Aorta (tissue), 5 donors: ENCODE results near the gene PRICKLE2. TPM values are rescaled to one million over a fixed set of nuclear protein-coding genes. Genes with fewer than 3 reads are reported as not detected.

Experiments
- ATAC-seq: fragments of 200-7000 bp; cut with Tn5 transposase; one replicate; pipeline ENCODE4 v1.9.1; 2022; ENCODE audit warnings: moderate library complexity; ENCODE audit not compliant: low FRiP score
- DNase-seq, 2 donors: peaks; one replicate each; pipeline ENCODE4 v3.0.0-alpha.2; 2020
- H3K27ac ChIP-seq, 2 donors: one replicate each; pipeline ENCODE4 v1.5.1; 2013; ENCODE audit warnings: low read length in 2 of 2, mild to moderate bottlenecking in 2 of 2, moderate library complexity in 2 of 2, control low read depth in 1 of 2, inconsistent platforms in 1 of 2, low read depth in 1 of 2
- H3K27me3 ChIP-seq, 2 donors: one replicate each; pipeline ENCODE4 v1.6.1; 2013; ENCODE audit warnings: control low read depth in 1 of 2, low read length in 1 of 2, mild to moderate bottlenecking in 1 of 2, moderate library complexity in 1 of 2; ENCODE audit not compliant: insufficient read depth in 2 of 2, control insufficient read depth in 1 of 2
- H3K36me3 ChIP-seq, 2 donors: one replicate each; pipeline ENCODE4 v1.6.1; 2013; ENCODE audit warnings: control low read depth in 1 of 2, low read length in 1 of 2, mild to moderate bottlenecking in 1 of 2; ENCODE audit not compliant: insufficient read depth in 2 of 2, control insufficient read depth in 1 of 2
- H3K4me1 ChIP-seq, 2 donors: one replicate each; pipeline ENCODE4 v1.6.1; 2013; ENCODE audit warnings: low read length in 2 of 2, control low read depth in 1 of 2, mild to moderate bottlenecking in 1 of 2, moderate library complexity in 1 of 2; ENCODE audit not compliant: insufficient read depth in 2 of 2, control insufficient read depth in 1 of 2
- H3K4me3 ChIP-seq, 2 donors: one replicate each; pipeline ENCODE4 v1.5.1; 2013; ENCODE audit warnings: low read length in 2 of 2, control low read depth in 1 of 2, mild to moderate bottlenecking in 1 of 2
- H3K9me3 ChIP-seq: one replicate; pipeline ENCODE4 v1.6.1; 2013; ENCODE audit warnings: mild to moderate bottlenecking, low read length; ENCODE audit not compliant: control insufficient read depth
- WGBS, 2 donors: extraction: QIAGEN DNeasy Blood & Tissue Kit; methylation state at CpG; one replicate each; pipeline ENCODE4 v1.1.7; 2013; 5-methylcytosine and 5-hydroxymethylcytosine counted together
- intact Hi-C, 2 donors: fragments of 100-400 bp; cut with DNase I; formaldehyde crosslinking; loops; one replicate each; pipeline versions ENCODE4 v1.14.2 to v1.15.0; 2022
- polyA plus RNA-seq, 2 donors: library from polyadenylated mRNA; stranded (reverse); fragments of 200-250 nt; gene quantifications; one replicate each; pipeline ENCODE4 v1.2.3, GENCODE V29; 2013
- total RNA-seq, 2 donors: library from RNA; stranded (reverse); fragmentation: NEBNext Ultra II Directional; extraction: Animal tissue kit (Norgen Biotek cat#: 25700); gene quantifications; one replicate each; pipeline ENCODE4 v1.2.1, GENCODE V29; 2021
- donor health status: healthy with polysubstance abuse.
- donor health status: Bipolar disorder and iron deficiency.
- donor health status: DM: no; HTN: no; CAD: no.
- donor health status: DM: no; HTN: no; CAD: no.
- donor health status: DM: yes; HTN: yes; CAD: no.

The PRICKLE2 gene
- total and polyA plus RNA-seq, 4 donors: 2.1 to 42.1 (median 13.9) TPM

DNA sequence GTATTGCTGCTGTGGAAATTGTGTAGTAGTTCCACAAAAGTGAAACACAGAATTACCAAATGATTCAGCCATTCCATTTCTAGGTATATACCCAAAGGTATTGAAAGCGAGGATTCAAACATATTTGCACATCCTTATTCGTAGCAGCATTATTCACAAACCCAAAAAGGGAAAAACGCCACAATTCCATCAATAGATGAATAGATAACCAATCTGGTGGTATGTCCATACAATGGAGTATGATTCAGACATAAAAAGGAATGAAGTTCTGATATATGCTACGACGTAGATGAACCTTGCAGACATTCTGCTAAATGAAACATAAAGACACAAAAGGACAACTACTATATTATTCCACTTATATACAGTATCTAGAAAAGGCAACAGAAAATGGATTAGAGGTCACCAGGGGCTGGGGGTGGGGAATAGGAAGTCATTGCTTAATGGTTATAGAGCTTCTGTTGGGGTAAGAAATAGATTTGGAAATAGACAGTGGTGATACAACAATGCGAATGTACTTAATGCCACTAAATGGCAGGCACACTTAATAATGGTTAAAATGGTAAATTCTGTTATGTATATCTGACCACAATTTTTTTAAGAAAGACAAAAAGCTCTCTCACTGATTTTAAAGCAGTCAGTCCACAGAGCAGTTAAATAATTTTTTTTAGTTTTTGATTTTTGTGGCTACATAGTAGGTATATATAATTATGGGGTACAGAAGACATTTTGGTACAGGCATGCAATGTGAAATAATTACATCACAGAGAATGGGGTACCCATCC lies 150.2 kb downstream of the PRICKLE2 start:
- Histone ChIP-seq H3K36me3 (no peaks in the 10 kb centered on the region), H3K27ac (no peak overlapping the region), H3K27me3 (no peaks in the 10 kb centered on the region), H3K9me3 (no peaks in the 10 kb centered on the region), H3K4me3 (no peak overlapping the region), H3K4me1 (no peaks in the 10 kb centered on the region)
- 95 to 96% methylated on average over 6 of the region's 6 CpGs for WGBS, 2 donors
- ATAC-seq (no peak), DNase-seq (no peak)
- intact Hi-C loops: no loop called here

- H3K27me3 ChIP-seq: no peaks in the 10 kb centered on the region
- intact Hi-C loops: no loop called here
- no peak overlapping the region for H3K27ac ChIP-seq
- H3K9me3 ChIP-seq: no peaks in the 10 kb centered on the region
- no peaks in the 10 kb centered on the region for H3K4me1 ChIP-seq
- H3K4me3 ChIP-seq: no peak overlapping the region
- DNase-seq (no peak), ATAC-seq (no peak)
- WGBS, 2 donors: 82 to 85% methylated on average over 3 of the region's 3 CpGs
- no peaks in the 10 kb centered on the region for H3K36me3 ChIP-seq
Measured at GRCh38 chr3:64074060-64074459, 151.2 kb downstream of the PRICKLE2 start.

DNA sequence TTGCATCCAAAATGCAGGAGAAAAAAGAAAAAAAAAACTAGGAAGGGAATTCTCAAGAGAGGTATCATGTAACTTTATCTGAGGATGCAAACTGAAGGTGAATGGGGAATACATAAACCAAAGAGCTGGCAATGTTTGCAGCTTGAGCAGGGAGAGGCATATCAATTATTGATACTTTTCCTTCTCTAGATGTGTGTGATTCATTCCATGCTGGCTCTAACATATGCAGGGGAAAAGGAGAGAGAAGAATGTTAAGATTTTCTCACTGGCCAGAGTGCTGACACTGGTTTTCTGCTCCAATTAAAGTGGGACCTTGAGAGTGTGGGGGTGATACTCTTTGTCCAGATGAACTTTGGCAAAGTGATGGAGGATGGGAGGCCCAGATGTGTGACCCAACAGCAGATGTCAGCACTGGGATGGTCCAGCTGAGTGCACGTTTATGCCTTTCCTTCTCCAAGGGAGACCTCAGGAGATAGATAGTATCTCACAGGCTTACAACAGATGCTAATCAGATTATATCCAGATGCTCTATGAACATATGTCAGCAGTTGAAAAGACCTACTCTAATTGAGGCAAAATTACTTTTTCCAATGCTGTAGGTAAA lies 152.0 kb downstream of the PRICKLE2 start:
- ATAC-seq (no peak), DNase-seq (no peak)
- no peaks in the 10 kb centered on the region for H3K9me3 ChIP-seq
- no peak overlapping the region for H3K4me3 ChIP-seq
- 39 to 41% methylated on average over 1 of the region's 1 CpG for WGBS, 2 donors
- no peaks in the 10 kb centered on the region for H3K27me3 ChIP-seq
- no peaks in the 10 kb centered on the region for H3K36me3 ChIP-seq
- H3K27ac ChIP-seq: no peak overlapping the region
- intact Hi-C loops: no loop called here
- H3K4me1 ChIP-seq: no peaks in the 10 kb centered on the region

GRCh38 chr3:64072126-64072525 lies 153.1 kb downstream of the PRICKLE2 start:
- ATAC-seq: no peak
- H3K4me3 ChIP-seq: no peak overlapping the region
- H3K9me3 ChIP-seq: no peaks in the 10 kb centered on the region
- DNase-seq: no peak
- WGBS, 2 donors: 88% methylated on average over 2 of the region's 2 CpGs
- no peaks in the 10 kb centered on the region for H3K27me3 ChIP-seq
- H3K4me1 ChIP-seq: no peaks in the 10 kb centered on the region
- intact Hi-C loops: no loop called here
- no peak overlapping the region for H3K27ac ChIP-seq
- no peaks in the 10 kb centered on the region for H3K36me3 ChIP-seq

- Histone ChIP-seq H3K36me3 (no peaks in the 10 kb centered on the region), H3K4me3 (no peak overlapping the region), H3K27me3 (no peaks in the 10 kb centered on the region), H3K9me3 (no peaks in the 10 kb centered on the region), H3K27ac (no peak overlapping the region), H3K4me1 (no peaks in the 10 kb centered on the region)
- ATAC-seq (no peak), DNase-seq (no peak)
- intact Hi-C loops: no loop called here
Measured at GRCh38 chr3:64070704-64071103, 154.6 kb downstream of the PRICKLE2 start.

DNA sequence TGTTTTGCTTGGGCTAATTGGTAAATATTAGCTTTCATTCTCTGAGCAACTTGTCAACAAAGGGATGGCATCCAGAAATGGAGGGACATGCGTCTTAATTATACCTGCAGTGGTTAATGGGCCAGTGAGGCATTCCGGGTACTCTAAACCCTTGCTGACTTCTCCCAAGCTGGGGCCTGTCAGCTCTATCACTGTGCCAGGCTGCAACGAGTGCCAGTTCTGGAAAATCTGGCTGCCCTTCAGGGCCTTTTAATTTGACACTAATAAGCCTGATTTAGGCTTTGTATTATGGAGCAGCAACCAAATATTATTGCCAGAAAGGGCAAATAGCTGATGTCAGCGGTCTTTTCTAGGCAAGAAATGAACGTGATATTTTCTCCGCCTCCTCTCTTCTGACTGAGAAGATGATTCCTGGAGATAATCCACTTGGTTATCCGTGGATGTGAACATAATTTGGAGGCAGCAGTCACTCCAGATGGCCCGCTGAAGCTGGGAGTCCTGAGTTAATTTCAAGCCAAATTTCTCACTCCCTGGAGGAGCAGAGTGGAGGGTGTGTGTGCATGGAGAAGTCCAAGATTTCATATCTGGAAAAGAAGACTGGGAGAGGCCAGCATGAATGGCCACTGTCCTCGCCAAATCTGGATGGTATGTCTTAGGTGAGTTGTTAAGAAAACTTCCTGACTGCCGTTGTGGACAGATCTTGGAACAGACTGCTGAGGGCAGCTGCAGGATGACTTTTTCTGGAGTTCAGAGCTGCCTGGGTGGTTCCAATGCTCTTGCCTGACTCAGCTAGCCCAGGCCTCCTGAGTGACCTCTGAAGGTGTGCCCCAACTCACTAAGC lies 157.5 kb downstream of the PRICKLE2 start:
- ATAC-seq: no peak
- Histone ChIP-seq H3K27me3 (no peaks in the 10 kb centered on the region), H3K4me3 (no peak overlapping the region), H3K36me3 (no peaks in the 10 kb centered on the region), H3K9me3 (no peaks in the 10 kb centered on the region), H3K4me1 (no peaks in the 10 kb centered on the region), H3K27ac (no peak overlapping the region)
- intact Hi-C loops: no loop called here
- no peak for DNase-seq
- WGBS, 2 donors: 63 to 68% methylated on average over 10 of the region's 10 CpGs

- Histone ChIP-seq H3K9me3 (no peaks in the 10 kb centered on the region), H3K27me3 (no peaks in the 10 kb centered on the region), H3K4me3 (no peak overlapping the region), H3K36me3 (no peaks in the 10 kb centered on the region), H3K4me1 (no peaks in the 10 kb centered on the region), H3K27ac (no peak overlapping the region)
- 100% methylated on average over 2 of the region's 2 CpGs for WGBS, 2 donors
- intact Hi-C loops: no loop called here
- DNase-seq: no peak
- no peak for ATAC-seq
Measured at GRCh38 chr3:64064804-64065203, 160.5 kb downstream of the PRICKLE2 start.

GRCh38 chr3:64063983-64064438 lies 161.3 kb downstream of the PRICKLE2 start:
- DNase-seq (no peak), ATAC-seq (no peak)
- Histone ChIP-seq H3K9me3 (no peaks in the 10 kb centered on the region), H3K36me3 (no peaks in the 10 kb centered on the region), H3K27me3 (no peaks in the 10 kb centered on the region), H3K27ac (no peak overlapping the region), H3K4me3 (no peak overlapping the region), H3K4me1 (no peaks in the 10 kb centered on the region)
- intact Hi-C loops: no loop called here
- WGBS, 2 donors: 89 to 91% methylated on average over 2 of the region's 2 CpGs
